Gastrocnemius medialis (tissue), 4 donors: Measurements from ENCODE around the gene LRRN3. TPM values are rescaled to one million over a fixed set of nuclear protein-coding genes. Genes with fewer than 3 reads are reported as not detected.

Source experiments
- ATAC-seq, 2 donors: fragments of 150-250 bp; one replicate each; pipeline ENCODE4 v1.9.1; 2016
- DNase-seq, 2 donors: peaks; one replicate each; pipeline ENCODE4 v3.0.0-alpha.2; 2019
- H3K27ac ChIP-seq, 4 donors: fragments of 200-600 bp; sonication (generic); 1 replicate in 1 of 4; 2 replicates in 3 of 4; pipeline ENCODE4 v1.5.1; 2016 to 2018; ENCODE audit warnings: mild to moderate bottlenecking in 2 of 4, moderate library complexity in 1 of 4
- H3K27me3 ChIP-seq, 3 donors: fragments of 200-600 bp; sonication (generic) in 2 of 3; 1 replicate in 1 of 3; 2 replicates in 2 of 3; pipeline versions ENCODE4 v1.5.1 to v1.6.0; 2016 to 2019; ENCODE audit warnings: mild to moderate bottlenecking in 1 of 3, moderate library complexity in 1 of 3
- H3K36me3 ChIP-seq, 2 donors: fragments of 200-600 bp; sonication (generic) in 1 of 2; one replicate each; pipeline ENCODE4 v1.5.1; 2017 to 2018
- H3K4me1 ChIP-seq, 2 donors: fragments of 200-600 bp; sonication (generic) in 1 of 2; one replicate each; pipeline ENCODE4 v1.5.1; 2016 to 2017; ENCODE audit warnings: mild to moderate bottlenecking in 2 of 2
- H3K4me3 ChIP-seq, 4 donors: fragments of 200-600 bp; sonication (generic) in 3 of 4; 1 replicate in 1 of 4; 2 replicates in 3 of 4; pipeline ENCODE4 v1.5.1; 2016 to 2019; ENCODE audit warnings: mild to moderate bottlenecking in 2 of 4
- H3K9me3 ChIP-seq, 3 donors: fragments of 200-600 bp; sonication (generic) in 2 of 3; 1 replicate in 1 of 3; 2 replicates in 2 of 3; pipeline ENCODE4 v1.5.1; 2016 to 2019
- CTCF ChIP-seq, 5 experiments: fragments of 450-650 bp in 3 of 5; fragments of 200-600 bp in 2 of 5; sonication (generic) in 2 of 5; IDR thresholded peaks in 4 of 5; conservative IDR thresholded peaks in 1 of 5; 1 replicate in 4 of 5; 2 replicates in 1 of 5; pipeline ENCODE4 v1.5.1; 2016 to 2019; ENCODE audit warnings: antibody characterized with exemption in 5 of 5, mild to moderate bottlenecking in 3 of 5, moderate library complexity in 3 of 5
- POLR2A ChIP-seq, 2 donors: fragments of 450-650 bp; IDR thresholded peaks; one replicate each; pipeline ENCODE4 v1.6.1; 2017; ENCODE audit warnings: antibody characterized with exemption in 2 of 2, mild to moderate bottlenecking in 2 of 2, moderate library complexity in 2 of 2
- in situ Hi-C, 4 donors: fragments of 200-750 bp; cut with MboI; loops; one replicate each; pipeline versions ENCODE4 v1.15.0 to v1.8.0; 2017; ENCODE audit warnings: low sequenced_read_pairs in 4 of 4
- intact Hi-C: fragments of 100-400 bp; cut with DNase I; formaldehyde crosslinking; loops from one replicate; pipeline ENCODE4 v1.15.1; 2023; ENCODE audit warnings: low total_unique reads
- total RNA-seq, 4 donors: library from RNA; depleted of rRNA; stranded (reverse); fragments of >200 nt; gene quantifications; one replicate each; pipeline versions ENCODE4 v1.1.0 to v1.2.3, GENCODE V29; 2016

The LRRN3 gene
- total RNA-seq, 4 donors from 2014 or later: 0.42 to 11.7 (median 6.9) TPM

- intact Hi-C loops: no loop called here
- ATAC-seq: no peak
- no peaks in the 10 kb centered on the region for H3K27me3 ChIP-seq
Observed at GRCh38 chr7:111132833-111133232, 41.9 kb downstream of the LRRN3 start.

GRCh38 chr7:111137296-111138192 lies 46.6 kb downstream of the LRRN3 start:
- H3K4me3 ChIP-seq: no peak overlapping the region
- H3K27ac ChIP-seq: no peak overlapping the region
- no peaks in the 10 kb centered on the region for H3K36me3 ChIP-seq
- intact Hi-C loops (no loop called here), in situ Hi-C loops (no loop called here)
- H3K4me1 ChIP-seq: peaks cover 25 to 29% of the 10 kb centered on the region in 2 donors
- no peaks in the 10 kb centered on the region for H3K9me3 ChIP-seq
- ATAC-seq (no peak), DNase-seq (no peak)
- TF ChIP-seq POLR2A (IDR thresholded peaks at IDR 0.05) (no peak), CTCF (IDR thresholded peaks at IDR 0.05 in 4 of 5, conservative IDR thresholded peaks at IDR 0.05 in 1 of 5) (no peak)
- H3K27me3 ChIP-seq: no peaks in the 10 kb centered on the region

More at GRCh38 chr7:111132833-111133232, 41.9 kb downstream of the LRRN3 start:
- in situ Hi-C loops: no loop called here
- TF ChIP-seq POLR2A (IDR thresholded peaks at IDR 0.05) (no peak), CTCF (IDR thresholded peaks at IDR 0.05 in 4 of 5, conservative IDR thresholded peaks at IDR 0.05 in 1 of 5) (no peak)
- H3K9me3 ChIP-seq: no peaks in the 10 kb centered on the region
- H3K4me3 ChIP-seq: no peak overlapping the region
- H3K36me3 ChIP-seq: no peaks in the 10 kb centered on the region
- no peak overlapping the region for H3K27ac ChIP-seq
- H3K4me1 ChIP-seq: peaks cover 1 to 3% of the 10 kb centered on the region in 2 donors
- DNase-seq: no peak

GRCh38 chr7:111138193-111138569 lies 47.3 kb downstream of the LRRN3 start:
- no peak for TF ChIP-seq CTCF (IDR thresholded peaks at IDR 0.05 in 4 of 5, conservative IDR thresholded peaks at IDR 0.05 in 1 of 5)
- no peak for TF ChIP-seq POLR2A (IDR thresholded peaks at IDR 0.05)
- DNase-seq: peak in 1 of 2 donors; percentile 26
- Histone ChIP-seq H3K36me3 (no peaks in the 10 kb centered on the region), H3K9me3 (no peaks in the 10 kb centered on the region), H3K27ac (no peak overlapping the region), H3K4me1 (peaks cover 25 to 29% of the 10 kb centered on the region in 2 donors), H3K27me3 (no peaks in the 10 kb centered on the region), H3K4me3 (no peak overlapping the region)
- in situ Hi-C loops (no loop called here), intact Hi-C loops (no loop called here)
- ATAC-seq: no peak

GRCh38 chr7:111138586-111138985 lies 47.7 kb downstream of the LRRN3 start:
- Histone ChIP-seq H3K4me3 (no peak overlapping the region), H3K4me1 (peaks cover 25 to 29% of the 10 kb centered on the region in 2 donors), H3K36me3 (no peaks in the 10 kb centered on the region), H3K27me3 (no peaks in the 10 kb centered on the region), H3K27ac (no peak overlapping the region), H3K9me3 (no peaks in the 10 kb centered on the region)
- intact Hi-C loops (no loop called here), in situ Hi-C loops (no loop called here)
- no peak for DNase-seq
- TF ChIP-seq CTCF (IDR thresholded peaks at IDR 0.05 in 4 of 5, conservative IDR thresholded peaks at IDR 0.05 in 1 of 5) (no peak), POLR2A (IDR thresholded peaks at IDR 0.05) (no peak)
- ATAC-seq: no peak
